ENCODE data around the gene FAM169A.

GRCh38 chr5:74786851-74787250, 79.3 kb downstream of the FAM169A start:
- TF ChIP-seq PATZ1 (CRISPR knock-in tag; IDR thresholded peaks at IDR 0.05; ENCODE audit: borderline replicate concordance) (no peak), TSHZ2 (CRISPR knock-in tag; IDR thresholded peaks at IDR 0.05) (no peak)

All from SK-N-SH treated with all-trans-retinoic acid at 6 μM for 48 hours (cell line).